HEK293T (cell line): ENCODE data around the gene RBM44.

Source experiments
- CTCF ChIA-PET: fragments of 350-600 bp; formaldehyde crosslinking; extraction: SDS; loops from one replicate; lab custom pipeline; 2021; ENCODE audit warnings: antibody characterized with exemption, inconsistent platforms; lab: Yijun Ruan, JAX
- POLR2A ChIA-PET: fragments of 350-600 bp; formaldehyde crosslinking; extraction: SDS; loops from one replicate; lab custom pipeline; 2020; ENCODE audit warnings: antibody characterized with exemption, inconsistent platforms; lab: Yijun Ruan, JAX
- DNase-seq: peaks from one replicate; pipeline ENCODE4 v3.0.0; 2012; ENCODE audit warnings: mixed read lengths; ENCODE audit errors: extremely low spot score
- ARNT ChIP-seq: fragments of 450-650 bp; IDR thresholded peaks from 2 replicates; pipeline ENCODE4 v1.6.1; 2017; ENCODE audit warnings: mild to moderate bottlenecking
- BHLHE40 ChIP-seq: fragments of 450-650 bp; IDR thresholded peaks from 2 replicates; pipeline ENCODE4 v1.6.1; 2016; ENCODE audit warnings: mild to moderate bottlenecking, moderate library complexity, borderline replicate concordance
- CTBP1 ChIP-seq: fragments of 450-650 bp; IDR thresholded peaks from 2 replicates; pipeline ENCODE4 v1.6.1; 2016; ENCODE audit warnings: borderline replicate concordance
- ELF4 ChIP-seq: fragments of 450-650 bp; IDR thresholded peaks from 2 replicates; pipeline ENCODE4 v1.6.1; 2017; ENCODE audit warnings: antibody characterized with exemption
- FOXA1 ChIP-seq: fragments of 450-650 bp; IDR thresholded peaks from 2 replicates; pipeline ENCODE4 v1.6.1; 2016; ENCODE audit warnings: mild to moderate bottlenecking
- FOXK2 ChIP-seq: fragments of 450-650 bp; IDR thresholded peaks from 2 replicates; pipeline ENCODE4 v1.6.1; 2016; ENCODE audit warnings: mild to moderate bottlenecking
- FOXM1 ChIP-seq: fragments of 450-650 bp; IDR thresholded peaks from 2 replicates; pipeline ENCODE4 v1.6.1; 2017; ENCODE audit warnings: mild to moderate bottlenecking, borderline replicate concordance
- HDGF ChIP-seq: fragments of 450-650 bp; IDR thresholded peaks from 2 replicates; pipeline ENCODE4 v1.6.1; 2017; ENCODE audit warnings: antibody characterized with exemption, borderline replicate concordance
- L3MBTL2 ChIP-seq: fragments of 450-650 bp; conservative IDR thresholded peaks from 2 replicates; pipeline ENCODE4 v1.6.1; 2016; ENCODE audit warnings: mild to moderate bottlenecking
- LEF1 ChIP-seq: fragments of 450-650 bp; IDR thresholded peaks from 2 replicates; pipeline ENCODE4 v1.6.1; 2017; ENCODE audit warnings: mild to moderate bottlenecking, borderline replicate concordance
- NFRKB ChIP-seq: fragments of 450-650 bp; IDR thresholded peaks from 2 replicates; pipeline ENCODE4 v1.6.1; 2016; ENCODE audit warnings: mild to moderate bottlenecking, moderate library complexity
- SP1 ChIP-seq: fragments of 450-650 bp; IDR thresholded peaks from 2 replicates; pipeline ENCODE4 v1.6.1; 2017
- SUZ12 ChIP-seq: fragments of 450-650 bp; IDR thresholded peaks from 2 replicates; pipeline ENCODE4 v1.6.1; 2016; ENCODE audit warnings: mild to moderate bottlenecking
- TARDBP ChIP-seq: fragments of 450-650 bp; IDR thresholded peaks from 2 replicates; pipeline ENCODE4 v1.6.1; 2016
- ZNF384 ChIP-seq: fragments of 450-650 bp; IDR thresholded peaks from 2 replicates; pipeline ENCODE4 v1.6.1; 2016
- TF ChIP-seq, protein P1 (sequence below): fragments of 450-650 bp; IDR thresholded peaks from 2 replicates; pipeline ENCODE4 v1.6.1; 2016

The RBM44 gene

DNA sequence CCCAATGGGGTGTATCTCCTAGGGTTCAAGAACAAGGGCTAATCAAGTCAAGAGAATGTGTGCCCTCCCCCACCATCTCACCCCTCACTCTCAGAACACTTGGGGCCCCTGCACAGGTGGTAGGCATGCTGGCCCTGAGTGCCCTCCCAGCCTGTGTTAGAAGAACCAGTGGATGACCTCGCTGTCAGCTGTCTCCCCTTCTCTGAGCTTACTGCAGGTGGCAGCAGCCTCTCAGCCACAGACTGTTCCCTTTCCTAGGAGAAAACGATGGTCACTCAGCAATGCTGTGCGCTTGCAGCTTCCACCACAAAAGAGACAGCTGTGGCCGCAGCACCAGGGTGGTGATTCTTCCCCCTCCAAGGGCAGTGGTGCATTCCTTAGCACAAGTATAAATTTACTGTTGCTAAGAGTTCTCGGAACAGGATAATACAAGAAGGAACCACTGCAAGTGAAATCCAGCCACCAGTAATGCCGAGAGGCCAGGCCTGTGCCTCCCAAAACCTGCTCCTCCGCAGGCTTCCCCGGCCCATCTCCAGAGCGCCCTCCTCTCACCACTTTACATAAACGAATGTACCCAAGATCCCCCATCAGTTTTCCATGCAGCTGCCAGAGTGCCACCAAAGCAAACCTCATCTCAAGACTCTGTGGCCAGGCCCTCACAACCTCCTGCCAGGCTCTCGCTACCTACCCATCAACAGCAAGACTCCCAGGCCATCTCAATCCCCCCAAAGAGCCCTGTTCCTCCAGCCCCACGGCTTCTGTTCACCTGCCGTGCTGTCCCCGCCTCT, 59.9 kb downstream of the RBM44 start:
- CTCF ChIA-PET, result interaction anchor here (0.6 to 0.8 kb wide), 2 partner anchors 41 to 250 kb away, joined by 3 read pairs; no protein-coding TSS in a partner anchor
- peak; percentile 67 for DNase-seq
- POLR2A ChIA-PET, result interaction anchor here (1.0 to 1.1 kb wide), 2 partner anchors 202 to 302 kb away, joined by 3 to 5 read pairs; partner anchors contain the start of gene SCLY
- TF ChIP-seq L3MBTL2, result no peak
- TF ChIP-seq, protein P1, sequence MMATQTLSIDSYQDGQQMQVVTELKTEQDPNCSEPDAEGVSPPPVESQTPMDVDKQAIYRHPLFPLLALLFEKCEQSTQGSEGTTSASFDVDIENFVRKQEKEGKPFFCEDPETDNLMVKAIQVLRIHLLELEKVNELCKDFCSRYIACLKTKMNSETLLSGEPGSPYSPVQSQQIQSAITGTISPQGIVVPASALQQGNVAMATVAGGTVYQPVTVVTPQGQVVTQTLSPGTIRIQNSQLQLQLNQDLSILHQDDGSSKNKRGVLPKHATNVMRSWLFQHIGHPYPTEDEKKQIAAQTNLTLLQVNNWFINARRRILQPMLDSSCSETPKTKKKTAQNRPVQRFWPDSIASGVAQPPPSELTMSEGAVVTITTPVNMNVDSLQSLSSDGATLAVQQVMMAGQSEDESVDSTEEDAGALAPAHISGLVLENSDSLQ, result 0 out of 2 replicates have a peak, but pooled peaks have one; percentile 12

DNA sequence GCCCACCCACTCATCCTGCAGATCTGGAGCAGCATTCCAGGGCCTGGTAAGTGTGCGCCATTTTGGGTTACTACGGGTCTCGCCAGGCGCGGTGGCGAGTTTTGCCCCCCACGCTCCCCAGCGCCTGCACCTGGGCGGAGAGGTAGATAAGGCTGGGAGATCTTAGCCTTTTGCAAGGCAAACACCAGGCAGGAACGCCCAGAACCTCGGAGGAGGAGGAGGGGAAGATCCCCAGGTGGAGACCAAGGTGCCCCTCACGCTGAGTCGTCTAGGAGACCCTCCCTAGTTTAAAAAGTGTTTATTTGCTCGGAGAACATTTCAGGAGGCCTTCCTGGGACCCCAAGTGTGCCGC, 60.5 kb downstream of the RBM44 start:
- no peak for DNase-seq
- CTCF ChIA-PET, result no interaction called here
- TF ChIP-seq FOXA1 (no peak), NFRKB (no peak), SUZ12 (no peak), SP1 (no peak), ZNF384 (no peak), CTBP1 (no peak), BHLHE40 (no peak), HDGF (no peak), LEF1 (no peak), TARDBP (no peak), ELF4 (no peak), ARNT (no peak)
- TF ChIP-seq, protein P1, result no peak
- POLR2A ChIA-PET, result interaction anchor here (1.1 kb wide), 1 partner anchor 301 kb away, joined by 3 read pairs; no protein-coding TSS in a partner anchor

DNA sequence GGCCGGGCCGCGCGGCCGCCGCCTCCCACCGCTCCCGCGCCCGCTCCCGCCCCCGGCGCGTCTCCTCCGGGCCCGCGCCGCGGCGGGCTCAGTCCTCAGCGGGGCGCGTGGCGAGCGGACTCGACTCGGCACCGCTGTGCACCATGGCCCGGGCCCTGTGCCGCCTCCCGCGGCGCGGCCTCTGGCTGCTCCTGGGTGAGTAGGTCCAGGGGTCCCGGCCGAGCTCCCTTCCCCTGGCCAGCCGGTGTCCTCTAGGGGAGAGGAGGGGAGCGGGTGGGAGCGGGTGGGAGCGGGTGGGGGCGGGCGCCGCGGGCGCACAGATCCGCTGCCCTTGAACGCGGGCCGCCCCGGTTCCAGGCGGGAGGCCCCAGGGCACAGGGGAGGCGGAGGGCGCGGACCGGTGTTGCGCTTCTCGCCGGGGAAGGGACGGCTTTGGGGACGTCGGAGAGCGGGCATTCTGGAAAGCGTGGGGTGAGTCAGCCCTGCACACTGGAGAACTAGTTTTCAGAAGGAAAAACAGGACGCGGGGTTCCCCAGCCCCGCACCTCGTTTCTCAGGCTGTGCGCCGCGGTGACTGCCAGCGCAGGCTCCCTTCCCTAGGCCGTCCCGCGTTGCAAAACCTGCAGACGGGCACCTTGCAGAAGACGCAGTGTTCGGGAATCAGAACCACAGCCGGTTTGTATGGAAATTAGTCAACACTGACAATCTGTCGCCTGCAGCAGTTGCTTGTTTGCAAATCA, 61.1 kb downstream of the RBM44 start, which contains the start of gene RAMP1:
TSS of gene RAMP1 (plus strand) at position 91 of the 740 bp plus-strand sequence. CDS start at position 144, 53 bp downstream.
- POLR2A ChIA-PET, result no interaction called here
- TF ChIP-seq NFRKB (no peak), ELF4 (no peak), HDGF (no peak), FOXM1 (no peak), CTBP1 (no peak), ARNT (no peak), L3MBTL2 (no peak), BHLHE40 (no peak), FOXA1 (no peak), ZNF384 (no peak), SUZ12 (no peak)
- TF ChIP-seq, protein P1, result no peak
- no peak for DNase-seq
- CTCF ChIA-PET, result no interaction called here

DNA sequence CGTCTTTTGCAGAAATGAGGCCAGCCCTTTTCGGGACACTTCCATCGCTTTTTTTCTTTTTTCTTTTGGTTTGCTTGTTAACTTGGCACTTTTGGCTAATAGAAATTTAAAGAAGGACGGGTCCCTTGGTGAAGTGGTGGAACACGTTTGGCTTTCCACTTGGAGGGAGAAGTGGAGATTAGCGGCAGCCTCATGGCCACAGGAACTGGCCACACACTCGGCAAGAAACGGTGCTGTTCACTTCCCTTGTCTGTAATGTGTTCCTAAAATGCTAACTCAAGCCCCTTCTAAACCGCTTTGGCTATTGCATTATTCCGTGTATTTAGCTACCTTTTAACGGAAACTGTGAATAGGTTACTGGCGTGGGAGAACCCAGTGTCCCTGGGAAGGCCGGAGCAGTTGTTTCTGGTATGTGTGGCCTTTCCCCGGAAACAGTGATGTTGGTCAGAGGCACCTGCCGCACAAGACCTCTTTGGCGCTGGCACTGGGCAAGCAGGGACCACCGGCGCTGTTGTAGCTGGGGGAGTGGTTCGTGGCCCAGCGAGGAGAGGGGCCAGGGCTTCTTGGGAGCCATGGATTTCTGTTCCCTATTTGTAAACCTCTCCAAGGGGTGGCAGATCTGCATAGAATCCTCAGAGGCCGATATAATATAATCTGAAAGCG, 61.8 kb downstream of the RBM44 start:
- no peak for DNase-seq
- ChIA-PET CTCF (no interaction called here), POLR2A (no interaction called here)
- TF ChIP-seq TARDBP, result no peak
- TF ChIP-seq ZNF384, result no peak
- TF ChIP-seq LEF1, result no peak
- no peak for TF ChIP-seq ARNT
- no peak for TF ChIP-seq SUZ12
- TF ChIP-seq ELF4, result no peak
- TF ChIP-seq BHLHE40, result no peak
- TF ChIP-seq NFRKB, result no peak
- TF ChIP-seq FOXA1, result no peak
- no peak for TF ChIP-seq HDGF
- TF ChIP-seq FOXM1, result no peak
- TF ChIP-seq L3MBTL2, result no peak
- TF ChIP-seq FOXK2, result no peak
- TF ChIP-seq CTBP1, result no peak
- TF ChIP-seq SP1, result no peak
- TF ChIP-seq, protein P1, result no peak

DNA sequence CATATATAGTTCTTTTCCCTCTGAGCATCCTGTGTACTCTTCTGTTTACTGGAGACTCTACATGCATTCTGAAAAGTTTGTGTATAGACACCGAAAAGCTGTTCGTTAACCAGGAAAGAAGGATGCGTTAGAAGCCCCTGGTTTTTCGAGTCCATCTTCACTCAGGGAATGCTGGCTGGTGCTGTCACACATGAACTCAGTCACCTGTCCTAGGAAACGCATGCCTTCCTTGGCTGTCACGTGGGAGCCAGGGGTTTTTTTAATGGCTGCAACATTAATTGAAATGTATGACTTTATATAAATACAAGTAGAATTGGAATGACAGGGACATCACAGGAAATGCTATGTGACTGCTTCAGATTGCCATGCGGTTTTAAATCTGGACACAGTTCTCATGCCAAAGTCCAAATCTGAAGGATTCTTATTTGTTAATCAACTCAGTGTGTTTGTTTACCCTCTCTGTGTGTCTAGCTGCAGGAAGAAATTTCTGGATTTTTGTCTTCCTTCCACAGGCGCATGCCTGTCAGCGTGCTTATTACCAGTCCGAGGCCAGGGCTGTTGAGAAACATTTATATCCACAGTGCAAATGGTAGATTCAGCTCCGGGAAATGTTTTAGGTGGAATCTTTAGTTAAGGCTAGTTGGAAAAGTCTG, 63.4 kb downstream of the RBM44 start:
- no peak for DNase-seq
- TF ChIP-seq BHLHE40, result no peak
- TF ChIP-seq FOXA1, result no peak
- TF ChIP-seq ARNT, result no peak
- ChIA-PET CTCF (interaction anchor here (0.6 kb wide), 2 partner anchors 270 to 446 kb away, joined by 3 read pairs; no protein-coding TSS in a partner anchor), POLR2A (interaction anchor here (1.0 kb wide), 1 partner anchor 199 kb away, joined by 3 read pairs; the partner anchor contains the start of gene SCLY)
